Measurements from ENCODE around the gene MYLIP.

The MYLIP gene

DNA sequence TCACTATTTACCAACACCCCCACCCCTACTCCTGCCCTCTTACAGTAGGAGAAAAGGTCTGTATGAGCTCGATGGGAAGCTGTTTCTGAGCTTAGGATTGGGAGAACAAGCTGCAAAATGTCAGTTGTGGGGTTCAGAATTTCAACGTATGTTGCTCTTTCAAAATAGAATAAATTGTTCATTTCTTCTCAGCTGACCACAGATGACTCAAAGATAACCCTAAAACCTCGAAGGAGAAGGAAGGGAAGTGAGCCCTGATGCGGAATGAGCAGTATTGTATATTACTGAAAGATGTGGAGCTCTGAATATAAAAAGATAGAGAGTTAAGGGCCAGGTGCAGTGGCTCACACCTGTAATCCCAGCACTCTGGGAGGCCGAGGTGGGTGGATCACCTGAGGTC lies 35.9 kb upstream of the MYLIP start:
- no peak for DNase-seq (ENCODE audit: low read depth, low spot score)
- in situ Hi-C loops (cut with HindIII; ENCODE audit: low sequenced_read_pairs), result no loop called here
- no peak overlapping the region for H3K4me3 ChIP-seq (ENCODE audit: low read depth, low read length)
- no peak for TF ChIP-seq CTCF (IDR thresholded peaks at IDR 0.05; ENCODE audit: low read depth, low read length)

- H3K4me3 ChIP-seq (ENCODE audit: low read depth, low read length), result no peak overlapping the region
- DNase-seq (ENCODE audit: low read depth, low spot score), result no peak
- in situ Hi-C loops (cut with HindIII; ENCODE audit: low sequenced_read_pairs), result no loop called here
- no peak for TF ChIP-seq CTCF (IDR thresholded peaks at IDR 0.05; ENCODE audit: low read depth, low read length)
These were observed 33.7 kb upstream of the MYLIP start for GRCh38 chr6:16095180-16095579.

DNA sequence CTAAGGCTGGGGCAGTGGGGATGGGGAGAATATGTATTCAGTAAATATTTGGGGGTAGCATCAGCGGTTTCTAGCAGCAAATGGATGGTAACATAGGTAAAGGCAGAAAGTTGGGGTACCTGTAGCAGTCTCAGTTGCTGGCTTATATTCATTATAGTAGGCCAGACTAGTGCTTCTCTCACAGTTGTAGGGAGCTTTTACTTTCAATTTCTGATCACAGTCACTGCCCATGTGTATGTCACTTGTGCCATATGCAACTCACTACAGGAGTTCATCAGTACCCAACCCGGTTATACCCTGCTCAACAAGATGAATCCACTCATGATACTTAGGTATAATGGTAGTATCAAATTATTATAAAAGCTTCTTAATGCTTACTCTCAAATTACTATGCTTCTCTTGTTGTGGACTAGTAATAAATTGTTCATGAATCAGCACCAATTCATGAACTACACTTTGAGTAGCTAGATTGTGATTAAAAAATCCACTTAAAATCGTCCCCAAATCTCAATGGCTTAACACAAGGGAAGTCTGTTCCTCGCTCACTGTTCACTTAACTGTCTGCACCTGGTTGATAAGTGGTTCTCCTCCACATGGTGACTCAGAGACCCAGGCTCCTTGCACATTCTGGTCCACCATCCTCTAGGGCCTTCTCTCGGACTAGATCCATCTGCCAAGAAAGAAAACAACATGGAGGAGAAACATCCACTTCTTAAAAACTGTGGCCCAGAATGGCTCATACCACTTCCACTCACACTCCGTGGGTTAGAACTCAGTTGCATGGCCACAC lies 31.3 kb upstream of the MYLIP start:
- no peak for TF ChIP-seq CTCF (IDR thresholded peaks at IDR 0.05; ENCODE audit: low read depth, low read length)
- in situ Hi-C loops (cut with HindIII; ENCODE audit: low sequenced_read_pairs), result no loop called here
- no peak overlapping the region for H3K4me3 ChIP-seq (ENCODE audit: low read depth, low read length)
- no peak for DNase-seq (ENCODE audit: low read depth, low spot score)

DNA sequence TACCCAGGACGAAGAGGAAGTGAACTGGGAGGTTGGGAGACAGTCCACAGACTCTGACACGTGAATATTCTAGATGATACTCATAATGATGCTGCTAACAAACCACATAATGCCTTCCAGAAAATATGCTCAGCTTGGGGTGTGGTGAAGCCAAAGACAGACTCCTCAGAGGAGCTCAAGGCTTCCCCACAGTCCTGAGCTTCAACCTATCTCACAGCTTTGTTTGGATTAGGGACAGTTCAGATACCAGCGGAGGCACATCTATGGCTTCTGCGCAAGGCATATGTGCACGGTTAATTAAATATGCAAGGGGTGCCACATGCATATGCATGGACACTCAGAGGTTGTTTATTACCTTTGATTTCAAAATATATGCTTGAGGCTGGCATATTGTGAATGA lies 30.7 kb upstream of the MYLIP start:
- no peak overlapping the region for H3K4me3 ChIP-seq (ENCODE audit: low read depth, low read length)
- in situ Hi-C loops (cut with HindIII; ENCODE audit: low sequenced_read_pairs), result no loop called here
- DNase-seq (ENCODE audit: low read depth, low spot score), result no peak

GRCh38 chr6:16102208-16102607 lies 26.7 kb upstream of the MYLIP start:
- in situ Hi-C loops (cut with HindIII; ENCODE audit: low sequenced_read_pairs), result no loop called here
- no peak for DNase-seq (ENCODE audit: low read depth, low spot score)
- no peak overlapping the region for H3K4me3 ChIP-seq (ENCODE audit: low read depth, low read length)
- no peak for TF ChIP-seq CTCF (IDR thresholded peaks at IDR 0.05; ENCODE audit: low read depth, low read length)

More for the DNA sequence above, 30.7 kb upstream of the MYLIP start:
- no peak for TF ChIP-seq CTCF (IDR thresholded peaks at IDR 0.05; ENCODE audit: low read depth, low read length)

DNA sequence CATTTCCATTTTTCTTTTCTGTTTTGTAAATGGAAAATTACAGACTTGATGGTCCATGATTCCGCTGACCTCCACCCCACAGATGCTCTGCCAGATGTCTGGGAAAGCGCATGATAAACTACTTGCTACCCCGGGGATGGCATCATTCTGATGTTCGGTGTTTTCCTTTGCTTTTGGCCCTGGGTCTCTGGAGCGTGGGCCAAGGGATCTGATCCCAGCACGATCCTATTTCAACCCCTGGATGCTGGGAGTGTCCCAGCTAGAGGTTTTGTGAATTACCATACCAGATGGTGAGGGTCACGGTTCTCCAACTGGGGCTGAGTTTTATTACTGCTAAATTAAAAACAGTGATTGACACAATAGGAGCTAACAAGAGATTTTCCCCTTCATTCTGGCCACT lies 25.2 kb upstream of the MYLIP start:
- DNase-seq (ENCODE audit: low read depth, low spot score), result no peak
- no peak for TF ChIP-seq CTCF (IDR thresholded peaks at IDR 0.05; ENCODE audit: low read depth, low read length)
- no peak overlapping the region for H3K4me3 ChIP-seq (ENCODE audit: low read depth, low read length)
- in situ Hi-C loops (cut with HindIII; ENCODE audit: low sequenced_read_pairs), result no loop called here

Measured in astrocyte of the spinal cord (primary cell).